Retinal pigment epithelial cell (primary cell): ENCODE results near the gene ZDHHC9.

Source experiments
- DNase-seq: peaks from one replicate; pipeline ENCODE4 v3.0.0-alpha.2; 2010; ENCODE audit warnings: low read depth
- H3K4me3 ChIP-seq: 2 replicates; pipeline ENCODE4 v1.5.1; 2011; ENCODE audit warnings: mild to moderate bottlenecking, low read length, control low read depth, moderate library complexity
- TF ChIP-seq, protein P1 (sequence below): conservative IDR thresholded peaks from 2 replicates; pipeline ENCODE4 v1.5.1; 2011; ENCODE audit warnings: low read depth, low read length, control low read depth, inconsistent platforms

Gene ZDHHC9

DNA sequence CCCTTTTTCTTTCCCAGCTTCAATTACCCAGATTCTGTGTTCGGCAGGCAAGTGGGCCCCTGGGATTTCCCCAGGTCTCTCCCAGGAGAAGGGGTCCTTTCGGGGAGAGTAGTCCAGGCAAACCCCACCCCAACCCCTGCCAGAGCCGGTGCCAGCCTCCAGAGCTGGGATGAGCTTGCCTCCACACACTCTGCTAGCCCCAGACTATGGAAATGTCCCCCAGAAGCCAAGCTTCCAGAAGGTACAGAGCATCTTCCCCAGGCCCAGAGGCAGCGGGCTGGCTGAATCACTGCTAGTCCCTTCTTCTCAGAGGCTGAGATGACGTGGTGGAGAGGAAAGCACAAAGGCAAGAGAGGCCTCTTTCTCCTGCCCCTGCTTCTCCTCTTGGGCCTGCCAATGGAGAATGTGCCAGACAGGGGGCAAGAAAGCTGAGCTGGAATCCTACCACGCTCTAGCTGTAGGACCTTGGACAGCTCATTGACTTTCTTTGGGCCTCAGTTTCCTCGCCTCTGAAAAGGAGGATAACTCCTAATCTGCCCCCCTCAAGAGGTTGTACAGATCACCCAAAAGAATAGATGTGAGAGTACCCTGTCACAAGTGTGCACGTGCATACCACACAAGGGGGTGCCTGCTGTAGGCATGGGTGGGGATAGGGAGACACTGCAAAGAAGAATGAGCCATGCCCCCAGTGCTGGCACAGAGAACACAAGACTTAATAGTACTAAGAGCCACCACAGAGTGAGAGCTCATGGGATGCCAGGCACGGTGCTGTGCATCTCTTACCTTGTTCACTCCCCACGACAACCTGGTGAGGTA lies 61.8 kb downstream of the ZDHHC9 start:
- DNase-seq = no peak
- TF ChIP-seq, protein P1, sequence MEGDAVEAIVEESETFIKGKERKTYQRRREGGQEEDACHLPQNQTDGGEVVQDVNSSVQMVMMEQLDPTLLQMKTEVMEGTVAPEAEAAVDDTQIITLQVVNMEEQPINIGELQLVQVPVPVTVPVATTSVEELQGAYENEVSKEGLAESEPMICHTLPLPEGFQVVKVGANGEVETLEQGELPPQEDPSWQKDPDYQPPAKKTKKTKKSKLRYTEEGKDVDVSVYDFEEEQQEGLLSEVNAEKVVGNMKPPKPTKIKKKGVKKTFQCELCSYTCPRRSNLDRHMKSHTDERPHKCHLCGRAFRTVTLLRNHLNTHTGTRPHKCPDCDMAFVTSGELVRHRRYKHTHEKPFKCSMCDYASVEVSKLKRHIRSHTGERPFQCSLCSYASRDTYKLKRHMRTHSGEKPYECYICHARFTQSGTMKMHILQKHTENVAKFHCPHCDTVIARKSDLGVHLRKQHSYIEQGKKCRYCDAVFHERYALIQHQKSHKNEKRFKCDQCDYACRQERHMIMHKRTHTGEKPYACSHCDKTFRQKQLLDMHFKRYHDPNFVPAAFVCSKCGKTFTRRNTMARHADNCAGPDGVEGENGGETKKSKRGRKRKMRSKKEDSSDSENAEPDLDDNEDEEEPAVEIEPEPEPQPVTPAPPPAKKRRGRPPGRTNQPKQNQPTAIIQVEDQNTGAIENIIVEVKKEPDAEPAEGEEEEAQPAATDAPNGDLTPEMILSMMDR = no peak
- H3K4me3 ChIP-seq = no peak overlapping the region

DNA sequence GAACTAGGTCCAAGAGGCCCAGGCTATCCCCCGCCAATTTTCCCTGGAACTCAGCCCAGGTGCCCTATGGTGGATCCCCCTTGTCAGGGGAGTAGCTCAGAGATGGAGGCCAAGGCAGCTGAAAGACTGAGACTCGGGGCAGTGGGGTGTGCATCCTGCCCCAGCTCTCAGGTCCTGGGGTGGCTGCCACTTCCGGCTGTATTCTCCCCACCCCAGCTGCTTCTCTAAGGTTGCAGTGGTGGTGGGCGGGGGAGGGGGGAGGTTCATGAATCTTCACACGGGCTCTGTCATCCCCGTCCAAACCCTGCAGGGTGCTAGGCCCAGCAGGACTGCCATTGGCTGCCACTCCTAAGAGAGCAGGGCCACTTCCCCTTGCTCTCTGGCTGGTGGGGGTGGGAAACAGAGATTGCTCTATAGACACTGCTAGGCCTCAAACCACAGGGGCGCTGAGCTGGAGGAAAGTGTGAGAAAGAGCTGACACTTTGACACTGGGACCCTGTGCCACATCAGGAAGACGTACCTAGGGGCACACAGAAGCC lies 62.5 kb downstream of the ZDHHC9 start:
- TF ChIP-seq, protein P1 = no peak
- H3K4me3 ChIP-seq = no peak overlapping the region
- DNase-seq = no peak

DNA sequence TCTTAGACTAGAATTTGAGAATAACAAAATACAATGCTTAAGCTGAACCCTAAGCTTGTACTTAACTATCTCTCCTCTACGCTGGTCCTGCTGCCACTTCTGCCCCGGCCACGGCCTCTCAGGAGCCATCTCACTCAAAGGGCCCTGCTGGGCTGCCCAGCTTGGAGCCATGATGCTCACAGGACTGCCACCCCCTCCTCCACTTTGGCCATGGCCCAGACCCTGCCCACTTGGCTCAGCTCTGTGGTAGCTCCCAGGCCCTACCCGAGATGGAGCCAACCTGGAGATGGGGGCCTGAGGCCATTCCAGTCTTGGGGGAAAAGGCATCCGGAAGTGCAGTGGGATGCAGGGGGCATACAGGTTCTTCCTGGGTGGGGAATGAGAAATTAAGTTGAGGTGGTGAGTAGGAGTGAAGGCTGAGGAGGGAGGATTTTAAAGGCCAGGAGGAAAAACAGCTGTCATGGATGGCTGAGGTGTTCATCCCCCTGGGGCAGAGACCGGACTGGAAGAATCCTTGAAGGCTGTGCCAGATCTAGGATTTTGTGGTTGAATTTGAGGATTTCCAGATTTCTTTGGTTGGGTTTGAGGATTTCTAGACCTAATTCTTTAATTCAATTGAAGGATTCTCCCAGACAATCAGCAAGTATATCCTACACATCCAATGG lies 63.1 kb downstream of the ZDHHC9 start:
- no peak for DNase-seq
- TF ChIP-seq, protein P1 = no peak
- H3K4me3 ChIP-seq = no peak overlapping the region

DNA sequence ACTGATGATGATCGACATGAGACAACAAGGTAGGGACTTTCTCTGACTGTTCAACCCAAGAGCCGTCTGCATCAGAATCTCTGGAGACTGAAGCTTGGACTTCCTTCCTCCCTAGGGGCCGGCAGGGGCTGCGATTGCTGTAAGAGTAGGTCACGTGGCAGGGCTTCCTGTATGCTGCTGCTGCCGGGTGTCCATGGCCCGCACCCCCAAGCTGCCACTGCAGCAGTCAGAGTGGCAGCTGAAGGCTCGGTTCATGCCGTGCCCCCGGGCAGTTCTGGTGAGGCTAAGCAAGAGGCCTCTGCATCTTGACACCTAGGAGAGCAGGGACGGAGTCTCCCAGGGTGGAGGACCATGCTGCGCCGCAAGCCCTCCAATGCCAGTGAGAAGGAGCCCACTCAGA lies 63.9 kb downstream of the ZDHHC9 start, which contains the start of gene SASH3:
TSS of gene SASH3 (plus strand) at position 203 of the 400 bp plus-strand sequence. CDS start at position 352, 149 bp downstream.
- TF ChIP-seq, protein P1 = no peak
- no peak within 1 kb of the TSS for H3K4me3 ChIP-seq
- DNase-seq = no peak

DNA sequence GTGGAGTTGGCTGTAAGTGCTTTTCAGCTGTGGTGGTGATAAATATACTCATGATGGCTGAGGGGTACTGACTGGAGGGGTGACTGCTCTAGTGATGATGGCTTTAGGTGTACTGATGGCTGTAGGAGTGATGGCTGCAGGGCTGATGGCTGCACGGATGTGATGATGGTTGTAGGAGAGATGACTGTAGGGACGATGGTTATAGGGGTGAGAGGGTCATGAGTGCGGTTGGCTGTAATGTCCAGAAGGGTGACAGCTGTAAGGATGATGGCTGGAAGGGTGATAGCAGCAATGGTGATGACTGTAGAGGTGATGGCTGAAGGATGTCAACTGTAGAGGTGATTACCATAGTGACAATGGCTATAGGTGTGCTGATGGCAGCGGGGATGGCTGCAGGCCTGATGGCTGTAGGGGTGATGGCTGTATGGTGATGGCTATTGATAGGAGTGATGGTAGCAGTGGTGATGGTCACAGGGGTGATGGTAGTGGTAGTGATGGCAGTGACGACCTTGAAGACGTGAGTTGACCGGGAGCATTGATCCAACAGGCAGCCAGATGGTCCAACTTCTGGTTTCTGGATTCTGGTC lies 64.5 kb downstream of the ZDHHC9 start:
- H3K4me3 ChIP-seq = no peak overlapping the region
- TF ChIP-seq, protein P1 = no peak
- no peak for DNase-seq

DNA sequence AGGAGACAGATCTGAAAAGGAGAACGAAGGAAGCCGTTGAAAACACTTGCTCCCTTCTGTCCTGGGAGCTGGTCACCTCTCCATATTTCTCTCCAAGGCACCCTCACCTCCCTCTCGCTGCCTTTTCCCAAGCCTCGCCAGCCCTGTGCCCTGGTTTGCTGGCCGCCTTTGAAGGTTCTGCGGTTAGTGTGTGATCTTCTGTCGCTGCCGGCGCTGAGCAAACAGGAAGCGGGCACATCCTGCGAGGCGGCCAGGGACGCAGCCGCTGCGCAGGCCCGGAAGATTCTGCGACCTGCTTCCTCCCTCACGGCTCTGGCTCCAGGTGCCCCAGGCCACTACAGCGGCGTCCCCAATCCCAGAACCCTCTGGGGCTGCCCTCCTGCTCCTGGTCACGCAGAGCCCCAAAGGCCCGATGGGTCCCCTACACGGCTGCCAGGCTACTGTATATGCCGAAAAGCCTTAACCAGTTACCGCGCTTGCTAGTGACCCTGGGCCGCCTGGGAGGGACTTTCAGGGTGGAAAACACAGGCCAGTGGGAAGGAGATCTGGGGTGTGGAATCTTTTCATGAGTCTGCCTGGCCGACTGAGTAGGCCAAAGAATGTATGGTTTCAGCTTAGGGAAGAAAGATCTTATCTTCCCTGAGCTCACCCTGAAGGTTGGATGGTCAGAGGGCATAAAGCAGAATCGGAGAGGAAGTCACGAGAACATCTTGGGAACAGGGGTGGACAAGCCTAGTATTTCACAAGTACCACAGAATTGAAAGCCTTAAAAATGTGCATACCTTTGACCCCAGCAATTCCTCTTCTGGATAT lies 66.3 kb downstream of the ZDHHC9 start:
- no peak for DNase-seq
- H3K4me3 ChIP-seq = no peak overlapping the region
- TF ChIP-seq, protein P1 = no peak
